HG02981 (cell line): Measurements from ENCODE around the gene AATK.

Experiments
- ATAC-seq: cut with Tn5 transposase; IDR thresholded peaks from one replicate; pipeline ENCODE4 v1.9.1; 2021; ENCODE audit warnings: mild to moderate bottlenecking, moderate library complexity; ENCODE audit not compliant: unreplicated experiment

AATK gene

GRCh38 chr17:81118308-81119221 lies 47.5 kb downstream of the AATK start:
- ATAC-seq: no peak

GRCh38 chr17:81117672-81118198 lies 48.3 kb downstream of the AATK start:
- no peak for ATAC-seq

GRCh38 chr17:81116704-81117103 lies 49.3 kb downstream of the AATK start:
- no peak for ATAC-seq

GRCh38 chr17:81115749-81116464 lies 50.1 kb downstream of the AATK start:
- ATAC-seq: no peak

- no peak for ATAC-seq
Measured at GRCh38 chr17:81115219-81115618, 50.8 kb downstream of the AATK start.

- no peak for ATAC-seq
Measured at GRCh38 chr17:81114351-81115093, 51.5 kb downstream of the AATK start.

- ATAC-seq: no peak
Measured at GRCh38 chr17:81113158-81113724, 52.8 kb downstream of the AATK start.

GRCh38 chr17:81112450-81112849 lies 53.6 kb downstream of the AATK start:
- no peak for ATAC-seq

- ATAC-seq: no peak
Measured at GRCh38 chr17:81111066-81111465, 55.0 kb downstream of the AATK start.

GRCh38 chr17:81110488-81111040 lies 55.5 kb downstream of the AATK start:
- no peak for ATAC-seq

- no peak for ATAC-seq
Measured at GRCh38 chr17:81109957-81110356, 56.1 kb downstream of the AATK start.

- ATAC-seq: no peak
Measured at GRCh38 chr17:81108220-81108619, 57.8 kb downstream of the AATK start.

GRCh38 chr17:81106716-81107115 lies 59.3 kb downstream of the AATK start:
- no peak for ATAC-seq

- no peak for ATAC-seq
Measured at GRCh38 chr17:81103379-81103778, 62.6 kb downstream of the AATK start.

- ATAC-seq: no peak
Measured at GRCh38 chr17:81102869-81103268, 63.2 kb downstream of the AATK start.

- no peak for ATAC-seq
Measured at GRCh38 chr17:81102352-81102751, 63.7 kb downstream of the AATK start.

GRCh38 chr17:81101614-81102306 lies 64.3 kb downstream of the AATK start:
- ATAC-seq: peak; percentile 91

GRCh38 chr17:81100668-81101067 lies 65.4 kb downstream of the AATK start:
- no peak for ATAC-seq

- no peak for ATAC-seq
Measured at GRCh38 chr17:81099888-81100287, 66.1 kb downstream of the AATK start.

GRCh38 chr17:81097943-81098308 lies 68.1 kb downstream of the AATK start:
- ATAC-seq: no peak
